ENCODE results near the gene KHDRBS1. TPM values are rescaled to one million over a fixed set of nuclear protein-coding genes. Genes with fewer than 3 reads are reported as not detected.
A peak's percentile ranks its signal among the peaks of the same experiment; 100 is the strongest.
"Not testable (repeated sequence)": the region's sequence is repeated elsewhere in the genome, so short reads cannot be mapped to it uniquely, and the experiment has no call there.

The KHDRBS1 gene
- total RNA-seq, 3 donors from 2014 or later, result 186 to 191 (median 187) TPM

GRCh38 chr1:32063261-32063681, 49.6 kb downstream of the KHDRBS1 start:
- Mint-ChIP-seq H3K27me3 (ENCODE audit: low read depth) (no peaks in the 10 kb centered on the region), H3K36me3 (ENCODE audit: insufficient read depth) (peaks cover 11% of the 10 kb centered on the region), H3K4me3 (no peak overlapping the region), H3K9me3 (no peaks in the 10 kb centered on the region), H3K4me1 (ENCODE audit: low read depth) (peaks cover 7% of the 10 kb centered on the region)
- ATAC-seq (peak in 1 of 2 donors; percentile 57), DNase-seq (no peak)

- not testable (repeated sequence) for DNase-seq; ATAC-seq; H3K27me3 Mint-ChIP-seq (ENCODE audit: low read depth); H3K4me3 Mint-ChIP-seq; H3K36me3 Mint-ChIP-seq (ENCODE audit: insufficient read depth); H3K9me3 Mint-ChIP-seq; H3K4me1 Mint-ChIP-seq (ENCODE audit: low read depth)
Observed at GRCh38 chr1:32065613-32066488, 52.2 kb downstream of the KHDRBS1 start.

- DNase-seq (no peak), ATAC-seq (no peak)
- peaks cover 2% of the 10 kb centered on the region for H3K36me3 Mint-ChIP-seq (ENCODE audit: insufficient read depth)
- H3K4me1 Mint-ChIP-seq (ENCODE audit: low read depth), result peaks cover 9% of the 10 kb centered on the region
- H3K4me3 Mint-ChIP-seq, result no peak overlapping the region
- H3K27me3 Mint-ChIP-seq (ENCODE audit: low read depth), result no peaks in the 10 kb centered on the region
- H3K9me3 Mint-ChIP-seq, result no peaks in the 10 kb centered on the region
Observed at GRCh38 chr1:32066489-32066873, 52.8 kb downstream of the KHDRBS1 start.

- H3K9me3 Mint-ChIP-seq, result no peaks in the 10 kb centered on the region
- H3K36me3 Mint-ChIP-seq (ENCODE audit: insufficient read depth), result no peaks in the 10 kb centered on the region
- DNase-seq (no peak), ATAC-seq (no peak)
- no peak overlapping the region for H3K4me3 Mint-ChIP-seq
- H3K27me3 Mint-ChIP-seq (ENCODE audit: low read depth), result no peaks in the 10 kb centered on the region
- peaks cover 25% of the 10 kb centered on the region for H3K4me1 Mint-ChIP-seq (ENCODE audit: low read depth)
Observed at GRCh38 chr1:32068957-32069588, 55.4 kb downstream of the KHDRBS1 start.

- ATAC-seq, result peak in 1 of 2 donors; percentile 15
- DNase-seq, result no peak
- Mint-ChIP-seq H3K4me3 (peak overlapping the region; percentile 85), H3K36me3 (ENCODE audit: insufficient read depth) (peaks cover 2% of the 10 kb centered on the region), H3K9me3 (no peaks in the 10 kb centered on the region), H3K4me1 (ENCODE audit: low read depth) (peaks cover 32% of the 10 kb centered on the region), H3K27me3 (ENCODE audit: low read depth) (no peaks in the 10 kb centered on the region)
Observed at GRCh38 chr1:32071758-32072621, 58.3 kb downstream of the KHDRBS1 start.

- peak; percentile 86 to 87 for ATAC-seq
- Mint-ChIP-seq H3K4me1 (ENCODE audit: low read depth) (peaks cover 32% of the 10 kb centered on the region), H3K36me3 (ENCODE audit: insufficient read depth) (peaks cover 8% of the 10 kb centered on the region), H3K9me3 (no peaks in the 10 kb centered on the region), H3K27me3 (ENCODE audit: low read depth) (no peaks in the 10 kb centered on the region), H3K4me3 (peak within 1 kb of the TSS; percentile 85)
- peak; percentile 86 for DNase-seq
Observed at GRCh38 chr1:32072622-32073298, 59.1 kb downstream of the KHDRBS1 start, which contains the start of gene TMEM39B. TMEM39B (plus strand) TSS chr1:32072939; CDS start chr1:32073048, 109 bp downstream.

GRCh38 chr1:32073299-32074229, 59.9 kb downstream of the KHDRBS1 start:
- peak in 1 of 2 donors; percentile 22 for ATAC-seq
- peak overlapping the region; percentile 85 for H3K4me3 Mint-ChIP-seq
- H3K9me3 Mint-ChIP-seq, result no peaks in the 10 kb centered on the region
- H3K27me3 Mint-ChIP-seq (ENCODE audit: low read depth), result no peaks in the 10 kb centered on the region
- DNase-seq, result no peak
- peaks cover 32% of the 10 kb centered on the region for H3K4me1 Mint-ChIP-seq (ENCODE audit: low read depth)
- peaks cover 9% of the 10 kb centered on the region for H3K36me3 Mint-ChIP-seq (ENCODE audit: insufficient read depth)

GRCh38 chr1:32074841-32075240, 61.2 kb downstream of the KHDRBS1 start:
- Mint-ChIP-seq H3K4me3 (peak overlapping the region; percentile 42), H3K9me3 (no peaks in the 10 kb centered on the region), H3K4me1 (ENCODE audit: low read depth) (peaks cover 32% of the 10 kb centered on the region), H3K27me3 (ENCODE audit: low read depth) (no peaks in the 10 kb centered on the region), H3K36me3 (ENCODE audit: insufficient read depth) (peaks cover 9% of the 10 kb centered on the region)
- no peak for DNase-seq
- no peak for ATAC-seq

- Mint-ChIP-seq H3K9me3 (no peaks in the 10 kb centered on the region), H3K4me3 (no peak overlapping the region), H3K4me1 (ENCODE audit: low read depth) (peaks cover 22% of the 10 kb centered on the region), H3K36me3 (ENCODE audit: insufficient read depth) (peaks cover 18% of the 10 kb centered on the region), H3K27me3 (ENCODE audit: low read depth) (no peaks in the 10 kb centered on the region)
- no peak for DNase-seq
- ATAC-seq, result no peak
Observed at GRCh38 chr1:32077451-32077850, 63.8 kb downstream of the KHDRBS1 start.

- H3K9me3 Mint-ChIP-seq, result no peaks in the 10 kb centered on the region
- no peaks in the 10 kb centered on the region for H3K4me1 Mint-ChIP-seq (ENCODE audit: low read depth)
- H3K36me3 Mint-ChIP-seq (ENCODE audit: insufficient read depth), result peaks cover 35% of the 10 kb centered on the region
- no peak overlapping the region for H3K4me3 Mint-ChIP-seq
- no peaks in the 10 kb centered on the region for H3K27me3 Mint-ChIP-seq (ENCODE audit: low read depth)
- ATAC-seq (no peak), DNase-seq (no peak)
Observed at GRCh38 chr1:32082022-32082421, 68.4 kb downstream of the KHDRBS1 start.

GRCh38 chr1:32086381-32086780, 72.7 kb downstream of the KHDRBS1 start:
- peaks cover 30% of the 10 kb centered on the region for H3K36me3 Mint-ChIP-seq (ENCODE audit: insufficient read depth)
- ATAC-seq; H3K9me3 Mint-ChIP-seq; H3K4me1 Mint-ChIP-seq (ENCODE audit: low read depth); DNase-seq; H3K27me3 Mint-ChIP-seq (ENCODE audit: low read depth); H3K4me3 Mint-ChIP-seq: not testable (repeated sequence)

- no peaks in the 10 kb centered on the region for H3K4me1 Mint-ChIP-seq (ENCODE audit: low read depth)
- no peak for DNase-seq
- peaks cover 22% of the 10 kb centered on the region for H3K36me3 Mint-ChIP-seq (ENCODE audit: insufficient read depth)
- H3K4me3 Mint-ChIP-seq, result no peak overlapping the region
- no peaks in the 10 kb centered on the region for H3K27me3 Mint-ChIP-seq (ENCODE audit: low read depth)
- ATAC-seq, result no peak
- H3K9me3 Mint-ChIP-seq, result no peaks in the 10 kb centered on the region
Observed at GRCh38 chr1:32091176-32091575, 77.5 kb downstream of the KHDRBS1 start.

GRCh38 chr1:32091591-32091990, 77.9 kb downstream of the KHDRBS1 start:
- no peak overlapping the region for H3K4me3 Mint-ChIP-seq
- H3K9me3 Mint-ChIP-seq, result no peaks in the 10 kb centered on the region
- H3K36me3 Mint-ChIP-seq (ENCODE audit: insufficient read depth), result peaks cover 20% of the 10 kb centered on the region
- H3K27me3 Mint-ChIP-seq (ENCODE audit: low read depth), result no peaks in the 10 kb centered on the region
- no peak for DNase-seq
- no peaks in the 10 kb centered on the region for H3K4me1 Mint-ChIP-seq (ENCODE audit: low read depth)
- no peak for ATAC-seq

Data from activated T-cell treated with anti-CD3 and anti-CD28 coated beads, Interleukin-2, amount 50 U/mL, for 4 hours (primary cell).